ENCODE measurements around the gene PMS1.
"Not testable (repeated sequence)": the region's sequence is repeated elsewhere in the genome, so short reads cannot be mapped to it uniquely, and the experiment has no call there.

The PMS1 gene

GRCh38 chr2:189866296-189866695, 82.0 kb downstream of the PMS1 start:
- no peak for DNase-seq

- DNase-seq = no peak
Measured at GRCh38 chr2:189868896-189869295, 84.6 kb downstream of the PMS1 start.

GRCh38 chr2:189870381-189871085, 86.3 kb downstream of the PMS1 start:
- DNase-seq = no peak

- no peak for DNase-seq
Measured at GRCh38 chr2:189873696-189874095, 89.4 kb downstream of the PMS1 start.

GRCh38 chr2:189874586-189875320, 90.5 kb downstream of the PMS1 start:
- DNase-seq = peak; percentile 27

- no peak for DNase-seq
Measured at GRCh38 chr2:189876271-189876670, 92.0 kb downstream of the PMS1 start.

- DNase-seq = no peak
Measured at GRCh38 chr2:189879716-189880081, 95.4 kb downstream of the PMS1 start.

GRCh38 chr2:189880429-189880828, 96.2 kb downstream of the PMS1 start:
- DNase-seq = no peak

GRCh38 chr2:189880832-189881492, 96.7 kb downstream of the PMS1 start:
- no peak for DNase-seq

- no peak for DNase-seq
Measured at GRCh38 chr2:189885368-189885767, 101.1 kb downstream of the PMS1 start.

- DNase-seq = not testable (repeated sequence)
Measured at GRCh38 chr2:189892546-189893294, 108.5 kb downstream of the PMS1 start.

- no peak for DNase-seq
Measured at GRCh38 chr2:189896809-189897208, 112.6 kb downstream of the PMS1 start.

GRCh38 chr2:189899101-189899500, 114.9 kb downstream of the PMS1 start:
- no peak for DNase-seq

- DNase-seq = no peak
Measured at GRCh38 chr2:189900726-189901125, 116.5 kb downstream of the PMS1 start.

- no peak for DNase-seq
Measured at GRCh38 chr2:189901664-189902063, 117.4 kb downstream of the PMS1 start.

- DNase-seq = no peak
Measured at GRCh38 chr2:189913821-189914220, 129.6 kb downstream of the PMS1 start.

GRCh38 chr2:189916651-189917050, 132.4 kb downstream of the PMS1 start:
- no peak for DNase-seq
